Right ventricle myocardium inferior (tissue), 1 donor: Measurements from ENCODE around the gene ATE1. TPM values are rescaled to one million over a fixed set of nuclear protein-coding genes. Genes with fewer than 3 reads are reported as not detected.
"Not testable (repeated sequence)": the region's sequence is repeated elsewhere in the genome, so short reads cannot be mapped to it uniquely, and the experiment has no call there.

Experiments
- ATAC-seq: fragments of 200-7000 bp; cut with Tn5 transposase; one replicate; pipeline ENCODE4 v1.9.1; 2020; ENCODE audit warnings: mild to moderate bottlenecking, moderate library complexity
- DNase-seq: peaks from one replicate; pipeline ENCODE4 v3.0.0; 2021; ENCODE audit errors: missing footprints
- intact Hi-C: fragments of 100-400 bp; cut with DNase I; formaldehyde crosslinking; loops from one replicate; pipeline ENCODE4 v1.11.0; 2022
- long read RNA-seq: library from polyadenylated mRNA; unstranded; transcript quantifications from one replicate; pipeline ENCODE4 v2.0.0, GENCODE V29; 2021
- total RNA-seq: library from RNA; stranded (reverse); fragmentation: NEBNext Ultra II Directional; extraction: Animal tissue kit (Norgen Biotek cat#: 25700); gene quantifications from one replicate; pipeline ENCODE4 v1.2.1, GENCODE V29; 2021
- donor health status: DM: no; HTN: yes; CAD: no; lungs with severe emphysema.

Gene ATE1
- total RNA-seq = 31.5 TPM
- long read RNA-seq, full-length matches to known transcripts = 18 of 21 reads
- long read RNA-seq, partial matches to known transcripts = 0 of 21 reads
- long read RNA-seq, other reads (novel, unspliced or antisense) = 3 of 21 reads

GRCh38 chr10:121927841-121928527, at the start of gene ATE1:
ATE1 (minus strand) TSS chr10:121928031; CDS start chr10:121927949, 82 bp downstream.
- intact Hi-C loops = loop anchor here (2.0 to 5.0 kb wide), 3 partner anchors 47 to 184 kb away; partner anchors contain the start of gene NSMCE4A
- ATAC-seq (peak; percentile 98), DNase-seq (peak; percentile 94)

GRCh38 chr10:121976607-121977006, 48.8 kb upstream of the ATE1 start:
- intact Hi-C loops = no loop called here
- ATAC-seq (no peak), DNase-seq (no peak)

- intact Hi-C loops = loop anchor here (2.0 kb wide), 1 partner anchor 47 kb away; the partner anchor contains the start of gene ATE1
These were observed 47.7 kb upstream of the ATE1 start for GRCh38 chr10:121975295-121976086.

GRCh38 chr10:121974535-121975294, 46.9 kb upstream of the ATE1 start, which contains the start of gene NSMCE4A:
NSMCE4A (minus strand) TSS chr10:121975217; CDS start chr10:121975165, 52 bp downstream.
- intact Hi-C loops = loop anchor here (2.0 kb wide), 1 partner anchor 46 kb away; the partner anchor contains the start of gene ATE1
- ATAC-seq (peak; percentile 92), DNase-seq (peak; percentile 90)

More at GRCh38 chr10:121975295-121976086, 47.7 kb upstream of the ATE1 start:
- no peak for DNase-seq
- peak; percentile 20 for ATAC-seq

DNA sequence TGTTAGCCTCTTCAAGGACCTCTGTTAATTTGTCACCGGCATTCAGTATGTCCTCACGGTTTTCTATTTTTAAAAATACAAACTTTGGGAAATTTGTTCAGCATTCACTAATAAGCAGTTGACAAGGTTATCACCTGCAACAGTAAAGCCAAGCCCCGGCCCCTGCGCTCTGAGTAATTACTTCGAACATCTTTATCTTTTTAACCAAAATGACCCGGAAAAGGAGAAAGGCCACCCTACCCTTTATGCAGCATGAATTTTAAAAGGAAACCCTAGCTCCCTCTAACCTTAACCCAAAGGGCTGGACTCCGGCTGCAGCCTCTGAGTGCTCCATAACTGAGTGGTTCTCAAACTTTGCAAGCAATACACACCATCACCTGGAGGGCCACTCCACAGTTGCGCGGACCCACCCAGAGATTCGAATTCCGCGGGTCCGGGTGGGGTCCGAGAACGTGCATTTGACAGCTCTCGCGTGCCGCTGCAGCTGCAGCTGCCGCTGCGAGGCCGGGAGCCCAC, 46.2 kb upstream of the ATE1 start:
- no peak for ATAC-seq
- no peak for DNase-seq
- intact Hi-C loops = loop anchor here (2.0 kb wide), 1 partner anchor 45 kb away; the partner anchor contains the start of gene ATE1

GRCh38 chr10:121969086-121969485, 41.3 kb upstream of the ATE1 start:
- DNase-seq, ATAC-seq, intact Hi-C loops: not testable (repeated sequence)

DNA sequence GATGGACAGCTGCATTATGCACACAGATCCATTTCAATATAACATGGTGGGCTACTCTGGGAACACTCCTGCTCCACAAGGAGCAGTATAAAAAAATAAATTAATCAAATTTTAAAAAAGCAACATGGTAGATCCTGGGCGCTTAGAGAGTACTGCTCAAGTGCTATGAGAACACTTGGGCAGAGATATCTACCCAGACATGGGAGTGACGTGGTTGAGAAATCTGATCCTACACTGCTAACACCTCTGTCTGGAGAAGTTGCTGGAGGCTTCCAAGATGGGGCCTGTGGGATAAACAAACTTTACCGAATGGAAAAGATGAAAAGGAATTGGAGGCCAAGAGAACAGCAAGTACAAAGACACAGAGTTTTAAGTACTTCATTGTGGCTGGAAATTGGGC, 38.2 kb upstream of the ATE1 start:
- ATAC-seq = no peak
- no peak for DNase-seq
- intact Hi-C loops = no loop called here

GRCh38 chr10:121961456-121961855, 33.6 kb upstream of the ATE1 start:
- ATAC-seq (no peak), DNase-seq (no peak)
- intact Hi-C loops = no loop called here

DNA sequence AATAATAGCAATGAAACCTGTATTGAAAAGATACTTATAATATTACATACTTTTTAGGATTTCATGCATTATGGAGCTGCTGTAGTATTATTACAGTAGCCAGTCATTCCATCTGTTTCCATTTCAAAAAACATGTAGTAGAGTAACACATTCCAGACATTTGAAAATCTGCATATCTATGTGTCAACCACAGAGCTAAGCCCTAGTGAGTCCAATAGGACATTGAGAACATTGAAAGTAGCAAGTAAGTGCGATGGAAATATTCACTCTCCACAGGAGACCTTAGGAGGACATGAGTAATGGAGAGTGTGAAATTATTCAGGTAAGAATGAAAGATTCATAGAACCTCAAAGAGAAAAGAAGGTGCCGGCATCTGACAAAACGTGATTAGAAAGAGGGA, 31.8 kb upstream of the ATE1 start:
- DNase-seq (no peak), ATAC-seq (no peak)
- intact Hi-C loops = no loop called here

GRCh38 chr10:121956111-121957061, 28.6 kb upstream of the ATE1 start:
- intact Hi-C loops = no loop called here
- no peak for ATAC-seq

DNA sequence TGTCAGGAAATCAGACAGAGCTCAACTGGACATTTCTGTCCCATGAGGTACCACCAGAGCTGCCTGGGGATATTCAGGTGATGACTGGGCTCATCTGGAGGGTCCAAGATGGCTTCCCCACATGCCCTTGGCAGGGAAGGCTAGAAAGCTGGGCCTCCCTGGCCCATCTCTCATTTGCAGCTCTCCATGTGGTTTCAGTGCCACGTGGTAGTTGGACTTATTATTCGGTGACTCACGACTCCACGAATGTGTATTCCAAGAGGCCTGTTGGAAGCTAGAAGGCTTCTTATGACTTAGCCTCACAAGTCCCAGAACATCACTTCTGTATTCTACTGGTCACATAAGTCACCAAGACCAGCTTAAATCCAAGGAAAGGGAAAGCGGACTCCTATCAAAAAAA, 24.4 kb upstream of the ATE1 start:
- ATAC-seq (no peak), DNase-seq (no peak)
- intact Hi-C loops = no loop called here

More at GRCh38 chr10:121956111-121957061, 28.6 kb upstream of the ATE1 start:
- no peak for DNase-seq

GRCh38 chr10:121949451-121949850, 21.6 kb upstream of the ATE1 start:
- no peak for ATAC-seq
- intact Hi-C loops = no loop called here

GRCh38 chr10:121949049-121949448, 21.2 kb upstream of the ATE1 start:
- no peak for ATAC-seq
- intact Hi-C loops = no loop called here
- no peak for DNase-seq

More at GRCh38 chr10:121949451-121949850, 21.6 kb upstream of the ATE1 start:
- DNase-seq = no peak

DNA sequence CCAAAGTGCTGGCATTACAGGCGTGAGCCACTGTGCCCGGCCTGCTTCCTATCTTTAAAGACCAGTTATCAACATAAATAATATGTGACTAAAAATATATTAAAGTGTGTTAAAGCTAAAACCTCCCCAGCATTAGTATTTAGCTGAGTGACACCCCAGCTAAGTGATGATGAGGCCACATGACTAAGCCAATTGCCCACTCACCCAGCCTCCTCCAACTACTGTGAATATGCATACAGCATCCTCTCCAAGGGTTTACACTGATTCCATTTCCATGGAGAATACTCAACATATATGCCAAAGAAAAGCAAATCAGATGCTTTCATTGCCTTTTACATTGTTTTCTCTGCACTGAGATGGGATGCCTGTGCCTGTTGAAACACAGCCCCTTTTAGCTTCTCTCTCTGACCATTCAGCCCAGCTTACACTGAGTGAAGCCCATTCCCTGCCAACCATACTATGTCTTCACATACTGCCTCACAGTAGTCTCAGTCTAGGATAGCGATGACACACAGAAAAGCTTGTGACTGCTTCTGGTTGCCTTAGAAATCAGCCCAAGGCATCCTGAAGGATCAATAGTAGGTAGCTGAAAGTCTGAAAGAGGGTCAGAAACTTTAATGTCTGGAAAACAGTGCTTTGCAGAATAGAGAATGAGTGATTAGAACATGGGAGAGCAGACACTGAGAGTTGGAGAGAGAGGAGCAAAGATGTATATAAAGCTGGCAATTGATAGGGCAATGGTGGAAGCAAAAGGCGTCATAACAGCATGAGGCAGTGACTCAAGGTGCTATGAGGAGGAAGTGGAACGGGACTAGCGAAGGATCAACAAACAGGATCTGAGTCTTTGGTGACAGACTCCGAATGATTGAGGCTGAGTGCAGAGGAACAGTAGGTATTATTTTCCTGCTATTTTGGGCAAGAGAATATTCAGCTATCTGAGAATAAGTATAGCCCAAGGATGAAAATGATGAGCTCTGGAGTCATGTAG, 19.8 kb upstream of the ATE1 start:
- intact Hi-C loops = no loop called here
- ATAC-seq = no peak
- DNase-seq = no peak

GRCh38 chr10:121942749-121943416, 15.1 kb upstream of the ATE1 start:
- DNase-seq (no peak), ATAC-seq (peak; percentile 85)
- intact Hi-C loops = no loop called here

DNA sequence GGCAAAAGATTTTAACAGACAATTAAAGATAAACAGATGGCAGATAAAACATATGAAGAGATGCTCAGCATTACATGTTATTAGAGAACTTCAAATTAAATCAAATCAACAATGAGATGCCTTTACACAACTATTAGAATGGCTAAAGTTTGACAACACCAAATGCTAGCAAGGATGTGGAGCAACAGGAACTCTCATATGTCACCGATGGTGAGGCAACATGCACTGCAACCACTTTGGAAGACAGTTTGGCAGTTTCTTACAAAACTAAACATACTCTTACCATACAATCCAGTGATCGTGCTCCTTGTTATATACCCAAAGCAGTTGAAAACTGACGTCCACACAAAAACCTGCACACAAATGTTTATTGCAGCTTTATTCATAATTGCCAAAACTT, 13.7 kb upstream of the ATE1 start:
- ATAC-seq (no peak), DNase-seq (no peak)
- intact Hi-C loops = no loop called here
